Measurements from ENCODE around the gene MRPS7.
"Not testable (repeated sequence)": the region's sequence is repeated elsewhere in the genome, so short reads cannot be mapped to it uniquely, and the experiment has no call there.

MRPS7 gene

DNA sequence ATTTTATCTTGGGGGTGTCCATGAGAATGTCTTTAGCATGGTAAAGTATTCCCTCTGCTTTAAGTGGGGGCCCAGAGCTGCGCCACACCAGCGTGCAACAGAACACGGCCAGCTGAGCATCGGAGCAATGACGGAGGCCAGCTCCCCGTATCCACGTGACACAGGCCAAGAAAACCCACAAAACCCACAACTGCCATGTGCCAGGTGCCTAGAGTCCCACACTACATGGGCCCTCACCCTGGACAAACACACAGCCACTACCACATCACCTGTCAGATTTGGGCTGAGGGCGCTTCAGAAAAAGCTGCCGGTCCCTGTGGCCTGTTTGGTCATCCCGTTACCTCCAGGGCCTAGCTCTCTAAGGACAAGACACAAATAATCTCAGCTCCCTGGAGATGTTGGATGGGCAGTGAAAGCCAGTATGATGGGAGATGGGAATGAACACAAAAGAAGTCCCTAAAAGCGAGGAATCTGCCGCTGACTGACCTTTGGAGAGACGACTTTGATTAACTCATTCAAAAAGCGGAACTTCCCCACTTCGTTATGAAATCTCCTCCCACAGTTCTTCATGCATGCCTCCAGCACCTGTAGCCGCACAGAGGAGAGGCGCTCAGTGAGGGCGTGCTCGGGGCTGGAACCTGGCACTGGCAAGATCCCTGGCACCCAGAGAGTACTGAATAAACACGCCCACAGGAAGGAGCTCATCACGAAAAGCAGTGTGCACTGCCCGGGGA lies 17.4 kb upstream of the MRPS7 start:
- no peak for DNase-seq (ENCODE audit: low read depth, low spot score)

GRCh38 chr17:75245011-75245410 lies 16.7 kb upstream of the MRPS7 start:
- no peak for DNase-seq (ENCODE audit: low read depth, low spot score)

GRCh38 chr17:75246404-75246803 lies 15.3 kb upstream of the MRPS7 start:
- DNase-seq (ENCODE audit: low read depth, low spot score) = no peak

DNA sequence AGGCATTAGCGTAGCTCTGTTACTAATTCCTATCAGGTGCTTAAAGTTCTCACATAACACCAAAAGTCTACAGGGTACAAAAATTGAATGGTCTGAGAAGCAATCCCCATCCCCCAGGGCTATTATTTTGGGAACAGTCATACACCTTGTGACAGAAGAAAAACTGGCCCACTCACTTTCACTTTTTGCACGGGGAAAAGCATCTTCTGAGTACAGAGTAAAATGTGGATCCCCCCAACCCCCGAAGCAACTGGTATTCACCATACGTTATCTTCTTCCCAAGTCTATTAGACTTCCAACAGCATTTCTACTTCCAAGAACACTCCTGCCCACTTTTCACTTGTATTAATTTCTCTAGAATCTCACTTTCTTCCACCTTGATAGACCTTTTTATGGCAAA lies 12.1 kb upstream of the MRPS7 start:
- DNase-seq (ENCODE audit: low read depth, low spot score) = no peak

- no peak for DNase-seq (ENCODE audit: low read depth, low spot score)
Measured at GRCh38 chr17:75250009-75250471, 11.6 kb upstream of the MRPS7 start.

GRCh38 chr17:75252039-75252816 lies 9.5 kb upstream of the MRPS7 start:
- DNase-seq (ENCODE audit: low read depth, low spot score) = no peak

GRCh38 chr17:75255954-75256698 lies 5.6 kb upstream of the MRPS7 start:
- not testable (repeated sequence) for DNase-seq (ENCODE audit: low read depth, low spot score)

GRCh38 chr17:75257228-75257627 lies 4.5 kb upstream of the MRPS7 start:
- DNase-seq (ENCODE audit: low read depth, low spot score) = not testable (repeated sequence)

DNA sequence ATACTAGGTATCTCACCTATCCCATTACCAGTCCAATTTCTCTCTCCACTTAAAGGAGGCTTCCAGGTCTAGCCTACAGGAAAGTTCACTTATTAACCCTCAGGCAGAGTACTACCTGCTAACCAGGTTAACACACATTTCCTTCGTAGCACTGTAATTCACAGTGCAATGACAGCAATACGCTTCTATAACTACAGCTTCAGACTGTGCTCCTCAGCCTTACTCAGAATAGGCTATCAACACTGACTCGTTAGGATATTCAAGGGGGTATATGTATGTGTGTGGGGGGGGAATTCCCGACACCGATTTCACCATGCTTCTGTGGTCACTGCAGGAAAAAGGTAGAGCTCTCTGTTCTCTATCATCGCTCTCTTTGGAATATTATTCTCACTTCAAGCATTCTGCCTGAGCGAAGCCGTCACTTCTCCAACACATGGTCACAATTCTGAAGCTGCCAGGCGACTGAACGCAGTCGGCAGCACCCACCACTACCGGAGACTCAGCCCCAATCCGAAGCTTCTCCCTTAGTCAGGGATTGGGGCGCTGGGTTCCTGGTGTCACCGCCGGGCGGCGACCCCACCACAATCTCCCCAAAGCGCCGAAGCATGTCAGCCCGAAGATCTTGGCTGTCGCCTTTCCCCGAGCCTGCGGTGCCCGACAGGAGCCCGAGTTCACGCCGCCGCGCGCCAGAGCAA lies 891 bp upstream of the MRPS7 start:
- DNase-seq (ENCODE audit: low read depth, low spot score) = no peak

DNA sequence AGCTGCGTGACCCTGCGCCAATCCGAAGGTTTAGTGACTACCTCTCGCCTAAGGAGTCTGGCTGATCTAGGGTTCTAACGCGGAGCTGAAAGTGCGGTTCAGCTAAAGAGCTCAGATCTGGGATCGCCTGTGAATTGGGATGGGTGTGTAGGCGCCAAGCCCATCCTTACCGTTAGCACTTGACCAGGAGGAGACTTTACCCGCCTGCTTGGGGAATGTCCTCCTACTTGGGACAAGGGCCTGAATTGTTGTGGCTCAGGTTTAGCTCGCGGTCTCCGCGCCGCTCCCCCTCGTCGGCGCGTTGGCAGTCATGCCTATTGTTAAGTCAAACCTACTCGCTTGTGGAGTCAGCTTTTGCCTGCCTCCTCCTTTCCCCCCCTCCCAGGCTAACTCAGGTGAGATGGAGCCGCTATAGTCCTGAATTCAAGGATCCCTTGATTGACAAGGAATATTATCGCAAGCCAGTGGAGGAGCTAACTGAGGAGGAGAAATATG lies 480 bp downstream of the MRPS7 start:
- DNase-seq (ENCODE audit: low read depth, low spot score) = no peak

DNA sequence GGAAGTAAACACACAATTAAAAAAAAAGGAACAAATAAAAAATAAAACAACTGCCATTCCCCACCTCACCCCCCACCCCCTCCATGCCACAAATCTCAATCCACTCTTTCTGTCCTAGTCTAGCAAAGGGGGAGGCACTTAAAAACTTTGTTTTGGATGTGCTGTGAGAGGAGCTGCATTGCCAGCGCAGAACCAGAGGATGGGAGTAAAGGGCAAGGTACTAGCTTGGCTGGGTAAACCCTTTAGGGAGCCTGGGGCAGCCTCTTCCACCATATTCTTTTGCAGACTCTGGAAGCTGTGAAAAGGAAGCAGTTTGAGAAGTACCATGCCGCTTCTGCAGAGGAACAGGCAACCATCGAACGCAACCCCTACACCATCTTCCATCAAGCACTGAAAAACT lies 1.4 kb downstream of the MRPS7 start:
- DNase-seq (ENCODE audit: low read depth, low spot score) = no peak

GRCh38 chr17:75265614-75266315 lies 4.1 kb downstream of the MRPS7 start:
- DNase-seq (ENCODE audit: low read depth, low spot score) = no peak

- DNase-seq (ENCODE audit: low read depth, low spot score) = no peak
Measured at GRCh38 chr17:75266316-75267152, 4.9 kb downstream of the MRPS7 start.

- no peak for DNase-seq (ENCODE audit: low read depth, low spot score)
Measured at GRCh38 chr17:75267153-75267410, 5.4 kb downstream of the MRPS7 start.

DNA sequence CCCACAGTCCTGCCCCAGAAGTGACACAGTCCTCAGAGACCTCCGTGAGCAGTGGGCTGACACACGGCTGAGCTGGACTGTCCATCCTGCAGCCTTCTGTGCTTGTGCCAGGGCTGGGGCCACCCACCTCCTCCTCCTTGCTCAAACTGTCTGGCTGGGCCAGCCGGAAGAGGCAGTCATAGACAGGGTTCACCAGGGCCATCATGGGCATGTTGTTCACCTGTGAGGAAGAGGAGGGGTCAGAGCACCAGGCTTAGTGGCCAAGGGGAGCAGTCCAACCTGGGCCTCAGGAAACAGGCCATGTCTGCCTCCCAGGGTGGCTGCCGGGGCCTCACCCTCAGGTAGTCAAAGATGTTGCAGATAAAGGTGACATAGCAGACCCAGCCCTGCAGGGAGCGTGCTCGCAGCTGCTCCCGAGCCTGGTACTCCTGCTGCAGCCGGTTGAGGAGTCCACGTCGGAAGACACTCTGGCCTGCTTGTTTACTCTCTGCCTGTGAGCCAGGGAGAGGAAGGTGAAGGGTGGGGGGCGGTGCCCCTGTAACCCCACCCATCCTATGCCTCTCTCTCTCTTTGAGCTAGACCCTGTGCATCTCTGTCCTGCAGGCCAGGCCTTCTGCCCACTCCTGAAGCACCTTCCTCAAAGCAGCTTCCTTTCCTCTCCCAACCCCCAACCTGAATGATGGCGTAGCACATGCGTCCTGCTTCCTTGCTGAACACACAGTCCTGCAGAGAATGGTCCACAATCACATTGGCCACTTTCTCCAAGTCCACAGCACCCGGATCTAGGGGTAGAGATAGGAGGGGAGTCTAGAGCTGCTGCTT lies 5.9 kb downstream of the MRPS7 start:
- no peak for DNase-seq (ENCODE audit: low read depth, low spot score)

DNA sequence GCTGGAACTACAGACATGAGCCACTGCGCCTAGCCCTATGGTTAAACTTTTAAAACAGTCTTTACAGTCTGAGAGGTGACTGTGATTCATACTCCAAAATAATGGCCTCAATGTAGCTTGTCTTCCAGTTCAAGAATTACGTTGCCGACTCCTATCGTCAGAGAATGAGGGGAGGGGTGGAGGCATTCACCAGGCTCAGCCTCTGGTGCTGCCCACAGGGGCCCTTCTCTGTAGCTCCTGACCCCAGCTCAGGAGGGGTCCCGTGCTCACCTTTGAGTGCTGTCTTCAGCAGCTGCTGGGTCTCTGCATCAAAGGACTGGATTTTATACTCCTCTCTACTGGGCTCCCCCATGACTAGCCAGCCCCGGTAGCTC lies 8.2 kb downstream of the MRPS7 start:
- peak; percentile 19 for DNase-seq (ENCODE audit: low read depth, low spot score)

DNA sequence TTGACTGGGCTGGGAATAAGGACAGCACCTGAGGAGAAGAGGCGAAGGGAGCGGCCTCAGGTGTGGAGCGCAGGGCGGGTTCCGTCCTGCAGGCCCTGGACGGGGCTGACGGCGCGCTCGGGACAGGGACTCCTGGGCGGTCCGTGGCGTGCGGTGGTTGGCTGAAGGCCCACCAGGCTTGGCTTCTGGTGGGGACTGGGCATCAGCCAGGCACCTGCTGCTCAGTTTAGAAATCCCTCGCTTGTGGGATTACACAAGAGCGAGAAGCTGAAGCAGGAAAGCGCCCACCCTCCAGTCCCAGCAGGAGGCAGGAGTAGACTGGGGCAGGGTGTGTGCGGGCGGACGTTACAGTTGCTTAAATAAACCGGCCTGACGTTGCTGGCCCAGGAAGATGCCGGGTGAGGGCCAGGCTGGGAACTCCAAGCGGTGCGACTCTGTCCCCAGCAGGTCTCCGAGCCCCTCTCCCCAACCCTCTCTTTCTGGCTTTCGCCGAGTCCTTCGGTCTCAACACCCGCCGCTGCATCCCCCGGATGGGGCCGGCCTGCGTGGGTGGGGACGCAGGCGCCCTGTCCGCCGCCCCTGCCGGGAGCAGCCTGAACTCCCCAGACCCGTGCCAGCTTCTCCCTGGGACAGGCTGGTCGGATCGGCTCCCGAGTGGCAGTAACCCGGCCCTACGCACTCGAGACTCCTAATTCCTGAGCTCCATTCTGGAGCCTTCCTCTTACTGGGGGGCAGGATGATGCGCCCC lies 8.7 kb downstream of the MRPS7 start:
- peak; percentile 81 for DNase-seq (ENCODE audit: low read depth, low spot score)

- no peak for DNase-seq (ENCODE audit: low read depth, low spot score)
Measured at GRCh38 chr17:75270966-75271232, 9.2 kb downstream of the MRPS7 start, which contains the start of gene MIF4GD. TSS of gene MIF4GD (minus strand) at chr17:75271231. CDS start at chr17:75270195, 1,036 bp downstream.
